ENCODE measurements around the gene CAPZB.

CAPZB gene

GRCh38 chr1:19485362-19486187, at the start of gene CAPZB:
CAPZB (minus strand) TSS chr1:19485539; CDS start chr1:19485438, 101 bp downstream.
- H3K4me3 ChIP-seq (ENCODE audit: low read depth in 1 of 2, low read length in 1 of 2) = peak within 1 kb of the TSS; percentile 83 to 89
- H3K4me1 ChIP-seq (ENCODE audit: control insufficient read depth in 1 of 2, insufficient read depth in 1 of 2, low read depth in 1 of 2, low read length in 1 of 2) = peaks cover 52 to 62% of the 10 kb centered on the region in 2 experiments
- peak within 1 kb of the TSS; percentile 95 for H3K27ac ChIP-seq
- peaks cover 30% of the 10 kb centered on the region for H3K36me3 ChIP-seq
- H3K27me3 ChIP-seq = no peaks in the 10 kb centered on the region
- no peaks in the 10 kb centered on the region for H3K9me3 ChIP-seq
- TF ChIP-seq CTCF (IDR thresholded peaks at IDR 0.05) = peak; percentile 30

- Histone ChIP-seq H3K9me3 (no peaks in the 10 kb centered on the region), H3K4me3 (ENCODE audit: low read depth in 1 of 2, low read length in 1 of 2) (no peak overlapping the region), H3K27me3 (no peaks in the 10 kb centered on the region), H3K36me3 (no peaks in the 10 kb centered on the region), H3K4me1 (ENCODE audit: control insufficient read depth in 1 of 2, insufficient read depth in 1 of 2, low read depth in 1 of 2, low read length in 1 of 2) (no peaks in the 10 kb centered on the region), H3K27ac (no peak overlapping the region)
- no peak for TF ChIP-seq CTCF (IDR thresholded peaks at IDR 0.05)
Measured at GRCh38 chr1:19534281-19534680, 48.9 kb upstream of the CAPZB start.

GRCh38 chr1:19533626-19534025, 48.3 kb upstream of the CAPZB start:
- Histone ChIP-seq H3K4me3 (ENCODE audit: low read depth in 1 of 2, low read length in 1 of 2) (no peak overlapping the region), H3K9me3 (no peaks in the 10 kb centered on the region), H3K27me3 (no peaks in the 10 kb centered on the region), H3K27ac (no peak overlapping the region), H3K4me1 (ENCODE audit: control insufficient read depth in 1 of 2, insufficient read depth in 1 of 2, low read depth in 1 of 2, low read length in 1 of 2) (no peaks in the 10 kb centered on the region), H3K36me3 (no peaks in the 10 kb centered on the region)
- no peak for TF ChIP-seq CTCF (IDR thresholded peaks at IDR 0.05)

- no peak for TF ChIP-seq CTCF (IDR thresholded peaks at IDR 0.05)
- Histone ChIP-seq H3K36me3 (no peaks in the 10 kb centered on the region), H3K27ac (no peak overlapping the region), H3K27me3 (no peaks in the 10 kb centered on the region), H3K9me3 (no peaks in the 10 kb centered on the region), H3K4me3 (ENCODE audit: low read depth in 1 of 2, low read length in 1 of 2) (no peak overlapping the region), H3K4me1 (ENCODE audit: control insufficient read depth in 1 of 2, insufficient read depth in 1 of 2, low read depth in 1 of 2, low read length in 1 of 2) (no peaks in the 10 kb centered on the region)
Measured at GRCh38 chr1:19532519-19532918, 47.2 kb upstream of the CAPZB start.

- Histone ChIP-seq H3K4me1 (ENCODE audit: control insufficient read depth in 1 of 2, insufficient read depth in 1 of 2, low read depth in 1 of 2, low read length in 1 of 2) (no peaks in the 10 kb centered on the region), H3K27ac (no peak overlapping the region), H3K4me3 (ENCODE audit: low read depth in 1 of 2, low read length in 1 of 2) (no peak overlapping the region), H3K9me3 (no peaks in the 10 kb centered on the region), H3K27me3 (no peaks in the 10 kb centered on the region), H3K36me3 (no peaks in the 10 kb centered on the region)
- TF ChIP-seq CTCF (IDR thresholded peaks at IDR 0.05) = no peak
Measured at GRCh38 chr1:19529664-19530063, 44.3 kb upstream of the CAPZB start.

Data from neutrophil (primary cell).